ENCODE measurements around the gene PIR.

PIR gene

DNA sequence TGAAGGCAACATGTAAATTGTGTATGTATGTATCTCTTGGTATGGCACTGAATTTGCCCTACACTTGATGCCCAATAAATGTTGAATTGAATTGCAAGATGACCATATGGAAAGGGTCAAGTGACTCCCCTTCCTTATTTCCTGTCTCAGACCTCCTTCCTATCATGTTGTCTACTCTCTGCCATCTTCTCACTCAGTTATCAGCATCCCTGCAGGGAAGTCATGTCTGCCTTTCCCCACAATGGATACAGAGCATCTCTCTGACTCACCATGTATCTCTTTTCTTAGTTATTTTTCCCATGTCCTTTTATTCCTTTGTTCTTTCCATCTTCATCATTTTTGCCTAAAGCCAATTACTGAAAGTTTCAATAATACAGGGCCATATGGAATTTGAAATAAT lies 30.0 kb upstream of the PIR start:
- no peaks in the 10 kb centered on the region for H3K27me3 ChIP-seq
- no peaks in the 10 kb centered on the region for H3K4me1 ChIP-seq (ENCODE audit: control insufficient read depth in 1 of 2, insufficient read depth in 1 of 2, low read depth in 1 of 2, low read length in 1 of 2)
- H3K9me3 ChIP-seq = no peaks in the 10 kb centered on the region
- H3K36me3 ChIP-seq = peaks cover 87% of the 10 kb centered on the region
- TF ChIP-seq, protein P1, sequence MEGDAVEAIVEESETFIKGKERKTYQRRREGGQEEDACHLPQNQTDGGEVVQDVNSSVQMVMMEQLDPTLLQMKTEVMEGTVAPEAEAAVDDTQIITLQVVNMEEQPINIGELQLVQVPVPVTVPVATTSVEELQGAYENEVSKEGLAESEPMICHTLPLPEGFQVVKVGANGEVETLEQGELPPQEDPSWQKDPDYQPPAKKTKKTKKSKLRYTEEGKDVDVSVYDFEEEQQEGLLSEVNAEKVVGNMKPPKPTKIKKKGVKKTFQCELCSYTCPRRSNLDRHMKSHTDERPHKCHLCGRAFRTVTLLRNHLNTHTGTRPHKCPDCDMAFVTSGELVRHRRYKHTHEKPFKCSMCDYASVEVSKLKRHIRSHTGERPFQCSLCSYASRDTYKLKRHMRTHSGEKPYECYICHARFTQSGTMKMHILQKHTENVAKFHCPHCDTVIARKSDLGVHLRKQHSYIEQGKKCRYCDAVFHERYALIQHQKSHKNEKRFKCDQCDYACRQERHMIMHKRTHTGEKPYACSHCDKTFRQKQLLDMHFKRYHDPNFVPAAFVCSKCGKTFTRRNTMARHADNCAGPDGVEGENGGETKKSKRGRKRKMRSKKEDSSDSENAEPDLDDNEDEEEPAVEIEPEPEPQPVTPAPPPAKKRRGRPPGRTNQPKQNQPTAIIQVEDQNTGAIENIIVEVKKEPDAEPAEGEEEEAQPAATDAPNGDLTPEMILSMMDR (IDR thresholded peaks at IDR 0.05) = no peak
- H3K27ac ChIP-seq = no peak overlapping the region
- no peak overlapping the region for H3K4me3 ChIP-seq (ENCODE audit: low read depth in 1 of 2, low read length in 1 of 2)

GRCh38 chrX:15522464-15522863 lies 29.3 kb upstream of the PIR start:
- TF ChIP-seq, protein P1 (IDR thresholded peaks at IDR 0.05) = no peak
- no peaks in the 10 kb centered on the region for H3K4me1 ChIP-seq (ENCODE audit: control insufficient read depth in 1 of 2, insufficient read depth in 1 of 2, low read depth in 1 of 2, low read length in 1 of 2)
- H3K36me3 ChIP-seq = peaks cover 88% of the 10 kb centered on the region
- no peak overlapping the region for H3K27ac ChIP-seq
- H3K27me3 ChIP-seq = no peaks in the 10 kb centered on the region
- no peak overlapping the region for H3K4me3 ChIP-seq (ENCODE audit: low read depth in 1 of 2, low read length in 1 of 2)
- H3K9me3 ChIP-seq = no peaks in the 10 kb centered on the region

DNA sequence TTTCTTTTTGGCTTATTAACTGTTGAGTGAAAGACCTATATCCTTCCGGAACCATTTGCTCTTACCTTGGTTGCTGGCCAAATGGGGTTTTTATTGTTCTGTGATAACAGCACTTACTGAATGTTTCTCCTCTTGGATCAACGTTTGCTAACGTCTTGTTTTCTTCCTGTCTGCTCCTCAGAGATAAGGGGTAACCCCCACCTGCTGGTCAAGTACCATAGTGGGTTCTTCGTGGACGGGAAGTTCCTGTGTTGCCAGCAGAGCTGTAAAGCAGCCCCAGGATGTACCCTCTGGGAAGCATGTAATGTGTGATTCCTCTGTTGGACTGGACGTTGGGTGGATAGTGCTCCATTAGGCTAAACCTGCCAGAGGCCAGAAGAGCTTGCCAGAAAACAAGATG lies 22.8 kb upstream of the PIR start:
- Histone ChIP-seq H3K4me1 (ENCODE audit: control insufficient read depth in 1 of 2, insufficient read depth in 1 of 2, low read depth in 1 of 2, low read length in 1 of 2) (no peaks in the 10 kb centered on the region), H3K4me3 (ENCODE audit: low read depth in 1 of 2, low read length in 1 of 2) (no peak overlapping the region), H3K9me3 (no peaks in the 10 kb centered on the region), H3K27ac (no peak overlapping the region), H3K27me3 (no peaks in the 10 kb centered on the region), H3K36me3 (peaks cover 76% of the 10 kb centered on the region)
- TF ChIP-seq, protein P1 (IDR thresholded peaks at IDR 0.05) = no peak

- TF ChIP-seq, protein P1 (IDR thresholded peaks at IDR 0.05) = no peak
- peaks cover 77% of the 10 kb centered on the region for H3K36me3 ChIP-seq
Observed at GRCh38 chrX:15514279-15514678, 21.1 kb upstream of the PIR start.

GRCh38 chrX:15512401-15512965 lies 19.4 kb upstream of the PIR start:
- TF ChIP-seq, protein P1 (IDR thresholded peaks at IDR 0.05) = no peak
- H3K27me3 ChIP-seq = no peaks in the 10 kb centered on the region
- no peak overlapping the region for H3K27ac ChIP-seq
- peaks cover 70% of the 10 kb centered on the region for H3K36me3 ChIP-seq
- H3K4me1 ChIP-seq (ENCODE audit: control insufficient read depth in 1 of 2, insufficient read depth in 1 of 2, low read depth in 1 of 2, low read length in 1 of 2) = no peaks in the 10 kb centered on the region
- no peaks in the 10 kb centered on the region for H3K9me3 ChIP-seq
- no peak overlapping the region for H3K4me3 ChIP-seq (ENCODE audit: low read depth in 1 of 2, low read length in 1 of 2)

More at GRCh38 chrX:15514279-15514678, 21.1 kb upstream of the PIR start:
- Histone ChIP-seq H3K27ac (no peak overlapping the region), H3K9me3 (no peaks in the 10 kb centered on the region), H3K4me1 (ENCODE audit: control insufficient read depth in 1 of 2, insufficient read depth in 1 of 2, low read depth in 1 of 2, low read length in 1 of 2) (no peaks in the 10 kb centered on the region), H3K27me3 (no peaks in the 10 kb centered on the region), H3K4me3 (ENCODE audit: low read depth in 1 of 2, low read length in 1 of 2) (no peak overlapping the region)

Data from neutrophil (primary cell).